Measurements from ENCODE around the gene MS4A13. TPM values are rescaled to one million over a fixed set of nuclear protein-coding genes. Genes with fewer than 3 reads are reported as not detected.

The MS4A13 gene
- total and polyA plus RNA-seq, 2 of the 8 experiments (the other 6 are each of a cell fraction or from before 2014, with no cell fraction given), result not detected

DNA sequence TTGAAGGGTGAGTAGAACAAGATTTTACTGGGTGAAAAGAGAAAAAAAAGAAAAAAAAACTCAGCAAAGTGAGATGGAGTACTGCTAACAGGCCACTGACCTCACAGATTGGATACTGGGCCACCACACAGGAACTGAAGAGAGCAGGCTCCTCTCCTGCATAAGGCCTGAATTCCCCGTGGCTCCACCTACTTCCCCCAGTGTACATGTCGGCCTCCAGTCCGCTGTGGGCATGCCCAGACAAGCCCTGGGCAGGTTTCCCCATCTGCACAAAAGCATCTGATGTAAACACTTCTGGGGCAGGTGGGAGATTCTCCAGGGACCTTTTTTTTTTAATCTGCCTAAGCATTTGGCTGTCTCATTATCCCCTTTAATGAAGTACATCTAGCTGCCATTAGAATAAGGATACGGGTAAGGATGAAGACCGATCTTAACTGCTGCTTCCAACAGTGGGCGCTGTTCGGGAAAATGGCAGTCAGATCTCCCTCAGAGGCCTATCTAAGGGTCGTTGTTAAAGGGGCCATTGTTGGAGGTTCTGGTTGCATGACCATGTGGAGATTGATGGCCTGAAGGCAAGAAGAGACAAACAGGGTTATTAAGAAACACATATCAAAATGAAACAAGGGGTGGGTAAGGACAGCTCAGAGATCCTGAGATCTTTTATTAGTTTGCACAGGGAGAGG is 48.5 kb downstream of the MS4A13 start:
- no peaks in the 10 kb centered on the region for H3K36me3 ChIP-seq (ENCODE audit: control insufficient read depth in 2 of 4, insufficient read depth in 4 of 4, low read length in 3 of 4)
- H3K4me2 ChIP-seq (ENCODE audit: insufficient read depth in 1 of 2, low read depth in 2 of 2, low read length in 2 of 2), result no peak overlapping the region
- peaks cover 0 to 10% of the 10 kb centered on the region in 2 experiments; a peak in 1 of 4 replicates for H3K9me3 ChIP-seq (ENCODE audit: insufficient read depth in 2 of 2, low read depth in 1 of 2, low read length in 1 of 2)
- H2AFZ ChIP-seq (ENCODE audit: low read length), result peak overlapping the region; percentile 21; the same call in 1 of the 2 replicates
- no peaks in the 10 kb centered on the region for H3K4me1 ChIP-seq (replicated peaks in 1 of 4; ENCODE audit: control insufficient read depth in 3 of 4, insufficient read depth in 4 of 4, low read length in 3 of 4)
- H3K79me1 ChIP-seq (ENCODE audit: low read depth, low read length), result no peaks in the 10 kb centered on the region
- H2AK5ac ChIP-seq (ENCODE audit: low read depth, low read length), result no peak overlapping the region
- H4K8ac ChIP-seq (ENCODE audit: extremely low read depth, insufficient read depth, low read length), result no peak overlapping the region
- no peaks in the 10 kb centered on the region for H3K79me2 ChIP-seq (ENCODE audit: control insufficient read depth in 1 of 2, insufficient read depth in 2 of 2, low read length in 2 of 2)
- peak overlapping the region; percentile 29; the same call in 1 of the 2 replicates for H2BK5ac ChIP-seq (ENCODE audit: low read depth, low read length)
- no peak overlapping the region for H3K18ac ChIP-seq (ENCODE audit: extremely low read depth, low read length)
- H3K23me2 ChIP-seq (ENCODE audit: low read depth, low read length), result no peaks in the 10 kb centered on the region
- no peak overlapping the region for H3K9ac ChIP-seq (replicated peaks in 1 of 4; ENCODE audit: extremely low read depth in 1 of 4, low read depth in 3 of 4, low read length in 3 of 4)
- H3K56ac ChIP-seq (replicated peaks; ENCODE audit: insufficient read length, low read depth, low read length), result no peak overlapping the region
- H2BK12ac ChIP-seq (ENCODE audit: low read depth, low read length), result no peak overlapping the region
- H3K23ac ChIP-seq (ENCODE audit: insufficient read length), result no peak overlapping the region
- no peaks in the 10 kb centered on the region for H3K27me3 ChIP-seq (replicated peaks in 1 of 4; ENCODE audit: control insufficient read depth in 3 of 4, extremely low read depth in 1 of 4, insufficient read depth in 3 of 4, low read length in 3 of 4)
- ChIA-PET CTCF (ENCODE audit: partially characterized antibody) (interaction anchor here (1.0 to 1.8 kb wide), 2 partner anchors 15 to 23 kb away, joined by 3 to 6 read pairs; no protein-coding TSS in a partner anchor), POLR2A (ENCODE audit: partially characterized antibody) (no interaction called here)
- no peak overlapping the region for H3K27ac ChIP-seq (ENCODE audit: low read depth, low read length)
- no peak overlapping the region for H3K14ac ChIP-seq (ENCODE audit: insufficient read length)
- 71% methylated on average over 8 of the region's 8 CpGs; no CpG with 5 or more reads in 1 of the 2 experiments for WGBS, 2 experiments (ENCODE audit: extremely low coverage in 1 of 2, insufficient coverage in 1 of 2, insufficient read length in 1 of 2, insufficient replicate concordance in 2 of 2, low coverage in 1 of 2, low lambda C conversion rate in 2 of 2, missing lambda C conversion rate in 1 of 2)
- H2BK120ac ChIP-seq (replicated peaks; ENCODE audit: low read depth, low read length), result no peak overlapping the region
- peak overlapping the region; percentile 72 for H4K5ac ChIP-seq (ENCODE audit: insufficient read length, low read depth, low read length)
- H2BK20ac ChIP-seq (ENCODE audit: low read length), result no peak overlapping the region
- no peaks in the 10 kb centered on the region for H4K20me1 ChIP-seq (replicated peaks in 1 of 2; ENCODE audit: control insufficient read depth in 1 of 2, insufficient read depth in 2 of 2, low read length in 2 of 2)
- H3K4me3 ChIP-seq (ENCODE audit: extremely low read depth in 1 of 4, insufficient read depth in 2 of 4, low read depth in 3 of 4, low read length in 4 of 4), result no peak overlapping the region
- H4K91ac ChIP-seq (replicated peaks; ENCODE audit: insufficient read length, low read length), result peak overlapping the region; percentile 66
- FAIRE-seq (no peak), DNase-seq (ENCODE audit: low read depth in 1 of 2, low spot score in 2 of 2) (peak in 1 of 2 experiments; percentile 48)
- no peak overlapping the region for H3K4ac ChIP-seq (replicated peaks; ENCODE audit: insufficient read length, low read depth, low read length)
- H2BK15ac ChIP-seq (ENCODE audit: low read length), result no peak overlapping the region
- TF ChIP-seq CTBP2 (IDR thresholded peaks at IDR 0.05; ENCODE audit: borderline replicate concordance, insufficient read depth, insufficient read length, low read length), result no peak
- no peak for TF ChIP-seq RFX5 (IDR thresholded peaks at IDR 0.05; ENCODE audit: borderline replicate concordance, low read depth, low read length)

All from H1 (cell line).